T-helper 2 cell treated with Interferon-gamma antibody and Interleukin-4, amounts not matched to agents 100 ng/mL and 5 ng/mL, for 36 hours (primary cell): ENCODE results near the gene OPA3. TPM values are rescaled to one million over a fixed set of nuclear protein-coding genes. Genes with fewer than 3 reads are reported as not detected.

Experiments used
- intact Hi-C: fragments of 100-400 bp; cut with micrococcal nuclease; formaldehyde crosslinking; loops from one replicate; pipeline ENCODE4 v1.15.1; 2023
- total RNA-seq: library from RNA; stranded (reverse); gene quantifications from 2 replicates; pipeline ENCODE4 v1.2.3, GENCODE V29; 2022

Gene OPA3
- total RNA-seq, 1 donor from 2014 or later: 15.7 TPM

DNA sequence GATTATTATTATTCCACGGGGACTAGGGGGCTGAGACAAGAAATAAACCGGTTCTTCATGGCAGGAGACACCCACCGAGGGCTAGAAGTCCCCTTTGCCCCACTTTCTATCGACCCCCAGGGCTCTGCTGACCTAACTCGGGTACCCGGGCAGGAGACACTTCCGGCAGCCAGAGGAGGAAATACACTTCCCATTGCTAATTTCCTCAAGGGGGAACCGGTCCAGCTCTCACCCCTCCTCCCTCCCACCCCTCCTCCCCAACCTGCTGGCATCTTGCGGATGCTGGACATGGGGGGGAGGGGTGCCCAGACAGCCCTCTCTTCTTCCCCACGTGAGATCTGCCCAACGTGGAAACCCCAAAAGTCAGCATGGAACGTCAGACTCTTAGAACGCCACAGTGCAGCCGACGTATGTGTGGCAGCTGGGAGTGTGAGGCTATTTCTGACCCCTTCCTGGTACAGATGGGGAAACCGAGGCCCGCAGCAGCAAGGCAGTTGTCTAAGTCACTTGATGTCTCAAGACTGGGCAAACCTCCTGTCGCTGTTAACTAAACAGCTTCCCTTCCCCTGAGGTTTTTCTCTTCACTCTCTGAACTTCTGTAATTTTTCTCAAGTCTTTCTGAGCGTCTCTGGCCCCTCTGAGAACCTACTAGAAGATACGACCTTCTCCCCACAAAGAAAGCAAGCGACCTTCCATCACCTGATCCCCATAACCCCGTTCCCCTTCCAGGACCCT is 13.8 kb upstream of the OPA3 start:
- intact Hi-C loops: no loop called here

DNA sequence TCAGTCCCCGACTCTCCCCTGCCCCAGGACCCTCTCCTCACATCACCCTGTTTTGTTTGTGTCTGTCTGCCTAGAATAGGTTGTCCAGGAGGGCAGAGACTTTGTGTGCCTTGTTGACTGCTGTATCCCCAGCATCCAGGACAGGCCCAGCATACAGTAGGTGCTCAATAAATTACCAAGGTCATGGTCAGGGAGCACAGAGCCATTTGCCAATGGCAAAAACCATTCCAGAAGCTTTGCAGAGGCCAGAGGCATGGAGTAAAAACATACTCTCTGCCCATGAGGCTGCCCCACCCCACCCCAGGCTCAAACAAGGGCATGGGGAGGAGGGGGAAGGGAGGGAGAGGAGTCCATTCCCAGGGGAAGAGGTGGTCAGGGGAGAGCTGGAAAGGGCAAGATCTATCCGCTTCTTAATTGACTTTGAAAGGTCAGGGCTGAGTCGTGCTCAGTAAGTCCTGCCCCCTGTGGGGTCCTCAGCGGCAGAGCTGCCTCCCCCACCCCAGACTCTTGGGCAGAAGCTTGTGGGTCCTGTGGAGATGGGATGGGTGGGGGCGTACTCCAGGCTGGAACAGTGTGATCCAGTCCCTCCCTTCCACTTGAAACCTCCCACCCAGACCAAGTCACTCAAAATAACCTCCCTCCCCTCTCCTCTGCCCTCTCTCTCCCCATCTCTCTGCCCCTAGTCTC is 13.0 kb upstream of the OPA3 start:
- intact Hi-C loops: no loop called here

DNA sequence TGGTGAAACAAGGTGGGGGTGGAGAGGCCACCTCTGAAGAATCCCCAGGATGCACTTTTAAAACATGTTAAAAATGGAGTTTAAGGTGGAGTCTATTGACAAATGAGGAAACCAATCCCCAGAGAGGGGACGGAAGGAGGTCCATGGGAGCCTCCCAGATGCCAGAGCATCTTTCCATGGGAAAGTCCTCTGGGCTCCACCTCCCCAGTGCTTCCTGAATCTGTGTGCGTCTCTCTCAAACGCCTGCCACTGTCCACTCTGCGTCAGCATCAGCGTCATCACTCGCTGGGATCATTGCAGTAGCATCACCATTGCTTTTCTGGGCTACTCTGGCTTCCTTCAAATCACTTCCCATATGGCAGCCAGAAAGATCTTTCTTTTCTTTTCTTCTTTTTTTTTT is 11.2 kb upstream of the OPA3 start:
- intact Hi-C loops: no loop called here

DNA sequence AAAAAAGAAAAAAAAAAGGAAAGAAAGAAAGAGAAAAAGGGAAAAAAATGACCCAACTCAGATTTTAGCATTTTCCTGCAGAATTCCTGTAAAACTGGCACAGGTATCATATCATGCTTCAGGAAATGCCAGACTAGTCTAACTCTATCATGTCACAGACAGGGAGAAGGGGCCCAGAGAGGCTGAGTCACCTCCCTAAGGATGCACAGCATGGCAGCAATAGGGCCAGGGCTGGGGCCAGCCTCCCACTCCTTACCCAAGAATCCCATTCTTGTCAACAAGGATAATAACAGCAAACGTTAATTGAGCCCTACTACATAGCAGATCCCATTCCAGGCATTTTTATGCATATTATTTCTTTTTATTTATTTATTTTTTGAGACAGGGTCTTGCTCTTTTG is 8.9 kb upstream of the OPA3 start:
- intact Hi-C loops: no loop called here

DNA sequence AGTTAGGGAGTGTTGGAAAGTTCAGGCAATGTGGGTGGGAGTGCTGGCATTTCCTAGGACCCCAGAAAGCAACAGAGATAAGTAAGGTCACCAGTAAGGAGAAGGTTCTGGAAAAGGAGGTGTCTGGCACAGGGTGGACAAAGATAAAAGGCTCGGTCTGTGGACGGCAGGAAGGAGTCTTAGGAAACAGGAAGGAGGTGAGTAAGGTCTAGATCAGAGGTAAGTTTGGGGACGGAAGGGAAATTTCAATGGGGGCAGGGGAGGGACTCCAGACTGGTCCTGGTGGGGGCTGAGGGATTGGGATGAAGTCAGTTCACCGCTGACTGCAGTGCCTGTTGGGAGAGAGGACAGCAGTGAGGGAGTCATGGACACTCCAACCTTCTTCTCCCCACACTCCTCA is 7.8 kb upstream of the OPA3 start:
- intact Hi-C loops: no loop called here

DNA sequence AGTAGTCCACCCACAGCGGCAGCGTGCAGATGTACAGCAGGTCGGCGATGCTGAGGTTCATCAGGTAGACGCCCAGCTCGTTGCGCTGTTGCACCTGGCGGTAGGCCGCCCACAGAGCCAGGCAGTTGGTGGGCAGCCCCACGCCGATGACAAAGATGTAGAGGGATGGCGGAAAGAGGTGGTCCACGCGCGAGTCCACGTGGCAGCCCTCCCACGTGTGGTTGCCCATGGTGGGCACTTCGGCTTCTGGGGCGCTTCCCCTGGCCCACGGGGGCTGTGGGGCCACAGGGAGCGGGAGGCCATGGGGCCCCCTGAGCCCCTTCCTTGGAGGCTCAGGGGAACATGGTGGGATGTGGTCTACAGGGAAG is 7.0 kb upstream of the OPA3 start:
- intact Hi-C loops: no loop called here

DNA sequence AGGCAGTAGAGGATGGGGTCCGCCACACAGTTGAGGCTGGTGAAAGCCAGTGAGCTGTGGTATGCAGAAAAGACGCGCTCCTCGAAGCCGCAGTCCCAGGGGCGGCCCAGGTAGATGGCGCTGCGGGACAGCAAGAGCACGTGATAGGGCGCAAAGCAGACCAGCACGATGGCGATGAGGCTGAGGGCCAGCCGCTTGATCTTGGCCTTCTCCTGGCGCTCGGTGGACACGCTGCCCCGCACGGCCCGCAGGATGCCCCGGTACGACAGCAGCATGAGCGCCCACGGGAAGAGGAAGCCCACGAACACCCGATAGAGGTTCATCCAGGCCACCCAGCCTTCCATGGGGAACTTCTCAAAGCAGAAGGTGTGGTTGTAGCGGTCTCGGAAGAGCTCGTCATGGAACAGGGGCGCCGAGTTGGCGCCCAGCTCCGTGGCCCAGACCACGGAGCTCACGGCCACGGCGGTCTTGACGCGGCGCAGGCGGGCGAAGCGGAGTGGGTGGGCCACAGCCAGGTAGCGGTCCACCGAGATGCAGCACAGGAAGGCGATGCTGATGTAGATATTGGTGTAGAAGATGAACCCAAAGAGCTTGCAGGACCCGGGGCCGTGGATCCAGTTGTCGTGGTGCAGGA is 6.5 kb upstream of the OPA3 start:
- intact Hi-C loops: no loop called here

DNA sequence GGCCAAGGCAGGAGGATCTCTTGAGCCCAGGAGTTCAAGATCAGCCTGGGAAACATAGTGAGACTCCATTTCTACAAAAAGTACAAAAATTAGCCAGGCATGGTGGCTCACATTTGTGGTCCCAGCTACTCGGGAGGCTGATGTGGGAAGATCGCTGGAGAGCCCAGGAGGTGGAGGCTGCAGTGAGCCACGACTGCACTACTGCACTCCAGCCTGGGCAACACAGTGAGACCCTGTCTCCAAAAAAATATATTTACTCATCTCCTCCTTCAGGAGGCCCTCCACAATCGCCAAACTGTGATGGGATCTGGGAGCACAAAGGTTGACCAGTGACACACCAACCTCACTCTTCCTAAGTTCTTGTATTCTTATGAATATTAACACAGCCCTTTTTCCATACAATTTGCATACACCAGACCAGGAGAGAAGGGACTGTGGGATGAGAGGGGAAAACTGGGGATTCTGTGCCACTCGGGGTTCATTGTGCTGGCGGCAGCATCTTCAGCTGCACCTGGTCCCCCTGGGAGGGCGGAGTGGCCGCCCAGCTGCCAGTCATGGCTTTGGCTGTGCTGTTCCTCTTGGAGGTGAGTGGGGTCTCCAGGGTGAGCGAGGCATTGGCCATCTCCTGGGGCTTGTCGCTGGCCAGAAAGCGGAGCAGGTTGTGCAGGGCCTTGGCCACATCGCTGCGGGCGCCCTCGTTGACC is 5.8 kb upstream of the OPA3 start:
- intact Hi-C loops: no loop called here

DNA sequence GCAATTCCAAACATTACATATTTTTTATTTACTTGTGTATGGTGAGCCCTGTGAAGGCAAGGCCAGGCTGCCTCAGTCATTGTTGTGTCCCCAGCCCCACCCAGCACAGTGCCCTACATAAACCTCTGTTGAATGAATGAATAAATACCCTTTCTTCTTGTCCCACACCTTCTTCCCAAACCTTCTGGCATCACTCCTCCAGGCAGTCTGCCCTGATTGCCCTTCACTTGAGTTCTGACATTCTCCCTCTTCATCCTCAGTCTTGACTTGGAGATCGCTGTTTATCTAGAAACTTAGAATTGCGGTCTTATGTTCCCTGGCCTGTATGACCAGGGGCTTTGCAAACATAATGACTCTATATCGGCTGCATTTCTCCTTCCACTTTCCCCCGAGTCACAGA is 5.2 kb upstream of the OPA3 start:
- intact Hi-C loops: loop anchor here (10.0 kb wide), 2 partner anchors 155 to 205 kb away; partner anchors contain the start of gene DMWD

DNA sequence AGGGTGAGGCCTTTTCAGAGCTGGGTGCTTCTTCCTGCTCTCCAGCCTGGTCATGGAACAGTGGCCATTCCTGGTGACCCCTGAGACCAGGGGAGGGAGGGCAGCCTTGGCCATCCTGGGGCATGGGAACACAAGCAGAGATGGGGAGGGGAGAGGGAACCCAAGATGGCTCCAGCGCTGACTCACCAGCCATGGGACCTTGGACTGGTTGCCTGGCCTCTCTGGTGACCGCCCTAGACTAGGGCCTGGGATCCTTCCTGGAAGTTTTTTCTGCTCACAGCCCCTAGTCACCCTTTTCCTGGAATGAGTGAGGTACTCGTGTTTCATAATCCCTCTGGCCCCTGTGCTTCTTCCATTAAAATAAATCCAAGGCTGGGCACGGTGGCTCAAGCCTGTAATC is 3.3 kb upstream of the OPA3 start:
- intact Hi-C loops: loop anchor here (10.0 kb wide), 2 partner anchors 153 to 207 kb away; partner anchors contain the start of gene DMWD

DNA sequence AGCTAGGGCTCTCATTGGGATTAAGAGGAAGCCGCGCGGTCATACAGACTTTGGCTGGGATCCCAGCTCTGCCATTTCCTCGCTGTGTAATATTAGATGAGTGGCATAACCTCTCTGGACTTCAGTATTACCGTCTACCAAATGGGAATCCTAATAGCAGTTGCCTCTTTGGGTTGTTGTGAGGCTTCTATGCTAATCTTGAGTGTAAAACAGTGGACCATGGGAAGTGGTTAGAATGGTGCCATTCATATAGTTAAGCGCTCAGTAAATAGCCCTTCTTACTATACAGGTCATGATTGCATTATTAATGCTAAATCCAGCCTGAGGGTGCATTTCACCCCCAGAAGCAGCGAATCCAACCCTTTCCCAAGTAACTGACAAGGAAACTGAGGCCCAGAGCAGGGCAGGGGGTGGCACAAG is 566 bp upstream of the OPA3 start:
- intact Hi-C loops: loop anchor here (2.0 to 10.0 kb wide), 3 partner anchors 150 to 278 kb away; partner anchors contain the start of genes DMWD and SYMPK

DNA sequence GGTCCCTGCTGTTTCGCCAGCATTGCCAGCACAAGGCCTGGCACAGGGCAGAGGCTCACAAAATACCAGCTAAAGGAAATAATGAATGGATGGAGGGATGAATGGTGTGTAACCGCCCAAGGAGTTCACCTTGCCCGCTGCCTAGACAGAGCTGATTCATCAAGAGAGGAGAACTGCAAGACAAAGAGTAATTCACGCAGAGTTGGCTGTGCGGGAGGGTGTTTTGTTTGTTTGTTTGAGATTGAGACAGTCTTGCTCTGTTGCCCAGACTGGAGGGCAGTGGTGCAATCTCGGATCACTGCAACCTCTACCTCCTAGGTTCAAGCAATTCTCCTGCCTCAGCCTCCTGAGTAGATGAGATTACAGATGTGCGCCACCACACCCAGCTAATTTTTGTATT is 3.0 kb downstream of the OPA3 start:
- intact Hi-C loops: loop anchor here (5.0 to 10.0 kb wide), 3 partner anchors 147 to 213 kb away; partner anchors contain the start of genes DMWD, POLR1G and PPP1R13L

DNA sequence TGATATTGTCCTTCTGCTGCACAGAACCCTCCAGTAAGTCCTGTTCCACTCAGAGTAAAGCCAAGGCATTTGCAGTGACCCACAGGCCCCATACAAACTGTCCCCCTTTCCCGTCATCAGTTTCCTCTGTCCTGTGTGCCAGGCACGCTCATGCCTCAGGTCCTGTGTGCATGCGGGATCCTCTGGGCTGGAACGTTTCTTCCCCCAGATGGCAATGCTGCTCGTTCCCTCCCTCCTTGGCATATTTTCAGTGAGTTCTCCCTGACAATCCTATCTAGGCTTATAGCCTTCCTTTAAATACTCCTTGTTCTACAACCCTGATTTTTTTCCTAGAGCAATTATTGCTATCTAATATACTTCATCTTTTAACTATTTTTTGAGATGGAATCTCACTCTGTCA is 5.7 kb downstream of the OPA3 start:
- intact Hi-C loops: no loop called here

DNA sequence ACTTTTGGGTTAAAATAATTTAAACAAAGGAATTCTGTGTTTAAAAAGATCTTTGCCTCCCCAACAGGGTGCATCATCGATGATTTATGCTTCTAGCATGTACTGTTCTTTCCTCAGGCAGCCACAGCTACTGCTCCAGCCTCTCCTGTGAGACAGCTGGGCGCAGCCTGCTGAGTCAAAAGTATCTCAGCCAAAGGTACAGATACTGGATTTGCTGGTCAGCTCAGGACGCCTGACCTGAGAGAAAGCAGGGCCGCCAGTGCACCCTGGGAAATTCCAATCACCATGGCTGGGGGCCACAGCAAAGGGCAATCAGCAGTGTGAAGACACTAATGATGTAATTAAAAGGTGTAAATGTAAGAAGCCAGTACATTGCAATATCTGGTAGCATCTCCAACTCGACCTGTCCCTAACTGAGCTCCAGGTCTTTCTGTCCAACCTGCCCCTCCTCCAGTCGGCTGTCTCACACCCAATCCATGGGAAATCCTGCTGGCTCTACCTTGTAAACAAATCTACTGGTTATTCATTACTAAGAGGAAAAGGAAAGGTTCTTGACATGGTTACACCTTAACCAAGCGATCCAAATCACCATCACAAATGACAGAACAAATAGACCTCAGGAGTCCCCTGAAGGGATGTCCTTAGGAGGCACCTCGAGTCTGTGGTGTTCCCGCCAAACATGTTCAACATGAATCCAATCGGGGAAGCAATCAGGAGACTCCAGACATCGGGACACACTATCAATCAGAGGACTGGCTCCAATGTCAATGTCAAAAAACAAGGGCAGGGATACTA is 7.3 kb downstream of the OPA3 start:
- intact Hi-C loops: no loop called here

DNA sequence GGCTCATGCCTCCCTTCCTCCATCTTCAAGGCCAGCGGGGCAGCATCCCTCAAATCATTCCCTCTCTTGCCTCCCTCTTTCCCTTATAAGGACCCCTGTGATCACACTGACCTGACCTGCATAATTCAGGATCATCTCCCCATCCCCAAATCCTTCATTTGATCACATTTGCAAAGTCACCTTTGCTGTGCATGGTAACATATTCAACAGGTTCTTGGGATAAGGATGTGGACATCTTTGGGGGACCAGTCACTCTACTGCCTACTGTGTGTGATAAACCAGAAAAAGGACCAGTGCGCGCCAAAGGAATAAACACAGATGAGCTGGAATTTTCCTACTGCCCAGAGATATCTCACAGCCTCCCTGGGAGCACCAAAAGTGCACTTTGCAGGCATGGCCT is 7.9 kb downstream of the OPA3 start:
- intact Hi-C loops: no loop called here

DNA sequence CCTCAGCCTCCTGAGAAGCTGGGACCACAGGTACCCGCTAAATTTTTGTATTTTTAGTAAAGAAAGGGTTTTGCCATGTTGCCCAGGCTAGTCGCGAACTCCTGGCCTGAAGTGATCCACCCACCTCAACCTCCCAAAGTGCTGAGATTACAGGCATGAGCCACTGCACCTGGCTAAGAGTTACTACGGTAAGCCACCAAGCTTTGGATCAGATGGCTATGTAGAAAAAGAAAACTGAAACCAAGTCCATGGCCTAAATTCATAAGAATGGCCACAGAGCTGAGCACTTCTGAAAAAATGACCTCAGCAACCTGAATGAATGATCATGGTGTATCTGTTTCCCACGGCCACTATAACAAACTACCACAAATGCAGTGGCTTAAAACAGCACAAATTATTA is 9.4 kb downstream of the OPA3 start:
- intact Hi-C loops: no loop called here

DNA sequence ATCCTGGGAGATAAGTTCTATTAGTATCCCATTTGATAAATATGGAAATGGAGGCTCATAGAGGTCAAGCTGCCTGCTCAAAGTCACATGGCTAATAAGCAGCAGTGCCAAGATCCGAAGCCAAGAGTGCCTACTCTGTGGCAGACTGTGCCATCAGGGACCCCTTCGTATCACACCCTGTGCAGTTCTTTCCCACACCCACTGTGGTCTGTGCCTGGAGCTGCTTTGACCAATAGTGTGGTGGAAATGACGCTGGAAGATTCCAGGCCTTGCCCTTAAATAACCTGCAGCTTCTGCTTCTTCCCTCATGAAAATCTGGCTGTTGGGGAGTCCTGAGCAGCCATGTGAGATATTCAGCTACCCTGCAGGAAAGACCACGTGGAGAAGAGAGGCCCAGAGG is 10.1 kb downstream of the OPA3 start:
- intact Hi-C loops: no loop called here

DNA sequence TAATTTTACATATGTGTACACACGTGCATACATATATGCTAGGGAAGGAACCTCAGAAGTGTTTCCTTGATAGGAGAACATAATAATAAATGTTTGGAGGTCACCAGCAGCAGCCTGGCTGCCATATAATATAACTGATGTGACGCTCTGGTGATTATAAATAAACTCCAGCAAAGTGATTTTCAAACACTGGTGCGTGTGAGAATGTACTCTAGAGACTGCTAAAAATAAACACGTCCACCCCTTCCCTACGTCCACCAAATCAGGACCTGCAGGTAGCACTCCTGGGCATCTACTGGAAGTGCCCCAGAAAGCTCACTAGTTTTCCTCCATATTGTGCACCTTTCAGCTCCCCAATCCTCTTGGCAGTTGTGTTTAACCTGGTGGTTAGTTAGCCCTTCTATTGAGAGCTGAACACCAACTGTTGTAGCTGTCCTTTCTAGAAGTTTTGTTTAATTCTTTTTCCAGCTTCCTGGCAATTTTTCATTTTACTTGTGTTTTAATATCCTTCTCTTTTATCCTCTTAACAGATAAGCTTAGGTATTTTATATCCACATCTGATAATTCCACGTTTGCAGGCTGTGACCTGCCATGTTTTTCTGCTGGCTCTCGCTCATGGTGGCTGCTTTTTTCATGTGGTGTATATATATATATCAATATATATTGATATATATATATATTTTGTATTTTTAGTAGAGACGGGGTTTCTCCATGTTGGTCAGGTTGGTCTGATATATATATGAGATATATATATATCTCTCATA is 13.0 kb downstream of the OPA3 start:
- intact Hi-C loops: no loop called here

DNA sequence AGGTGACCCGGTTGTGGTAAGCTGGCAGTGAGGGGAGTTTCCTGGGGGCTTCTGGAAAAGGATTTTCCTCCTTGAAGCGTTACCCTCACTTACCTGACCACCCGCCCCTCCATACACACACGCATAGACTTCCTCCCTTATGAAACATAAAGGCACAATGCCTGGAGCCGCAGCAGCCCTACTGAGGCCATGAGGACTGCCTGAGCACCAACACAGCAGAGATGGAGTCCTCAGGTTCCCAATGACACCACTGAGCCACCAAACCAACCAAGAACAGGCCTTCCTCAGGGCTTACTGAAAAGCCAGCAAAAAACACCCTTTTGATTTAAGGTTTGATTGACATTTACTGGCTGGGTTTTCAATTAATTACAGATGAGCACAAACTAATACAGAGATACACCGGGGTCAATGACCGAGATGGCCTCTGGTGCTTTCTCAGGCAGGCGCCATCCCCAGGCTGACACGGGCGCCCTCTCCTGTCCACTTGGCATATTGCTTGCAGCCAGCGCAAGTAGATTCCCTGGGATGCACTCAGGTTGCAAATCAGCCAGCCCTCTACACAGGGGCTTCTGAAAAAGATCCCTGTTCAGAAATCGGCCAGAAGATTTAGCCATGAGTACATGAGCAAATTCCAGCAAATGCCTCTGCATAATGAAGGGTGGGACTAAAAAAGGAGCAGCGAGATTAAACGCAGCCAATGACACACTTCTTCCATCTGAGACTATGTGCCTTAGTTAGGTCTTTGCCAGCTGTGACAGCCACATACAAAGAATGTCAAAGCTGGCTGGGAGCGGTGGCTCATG is 14.8 kb downstream of the OPA3 start:
- intact Hi-C loops: loop anchor here (1.0 kb wide), 1 partner anchor 47 kb away; no protein-coding TSS in a partner anchor
